ENCODE measurements around the gene SETD1A.
"Not testable (repeated sequence)": the region's sequence is repeated elsewhere in the genome, so short reads cannot be mapped to it uniquely, and the experiment has no call there.

Gene SETD1A

GRCh38 chr16:30930160-30930571 lies 27.4 kb upstream of the SETD1A start:
- no peak for DNase-seq

- DNase-seq: no peak
Measured at GRCh38 chr16:30931068-30931650, 26.4 kb upstream of the SETD1A start.

GRCh38 chr16:30934827-30935557 lies 22.6 kb upstream of the SETD1A start:
- peak; percentile 37 for DNase-seq

- DNase-seq: no peak
Measured at GRCh38 chr16:30937692-30938091, 19.9 kb upstream of the SETD1A start.

- DNase-seq: not testable (repeated sequence)
Measured at GRCh38 chr16:30939571-30939970, 18.0 kb upstream of the SETD1A start.

- DNase-seq: peak; percentile 73
Measured at GRCh38 chr16:30941600-30942425, 15.7 kb upstream of the SETD1A start.

GRCh38 chr16:30942426-30942806 lies 15.1 kb upstream of the SETD1A start:
- DNase-seq: no peak

GRCh38 chr16:30944352-30944751 lies 13.2 kb upstream of the SETD1A start:
- no peak for DNase-seq

- DNase-seq: no peak
Measured at GRCh38 chr16:30946671-30947540, 10.6 kb upstream of the SETD1A start.

GRCh38 chr16:30947541-30947858 lies 10.1 kb upstream of the SETD1A start:
- no peak for DNase-seq

- DNase-seq: no peak
Measured at GRCh38 chr16:30947859-30948666, 9.5 kb upstream of the SETD1A start.

- DNase-seq: peak; percentile 61
Measured at GRCh38 chr16:30948667-30949649, 8.6 kb upstream of the SETD1A start, which contains the start of gene ORAI3. Gene ORAI3 (plus strand): TSS chr16:30949068. CDS start chr16:30949290, 222 bp downstream.

- peak; percentile 47 for DNase-seq
Measured at GRCh38 chr16:30949650-30950515, 7.7 kb upstream of the SETD1A start.

- no peak for DNase-seq
Measured at GRCh38 chr16:30950516-30951065, 7.0 kb upstream of the SETD1A start.

- DNase-seq: no peak
Measured at GRCh38 chr16:30951193-30951592, 6.4 kb upstream of the SETD1A start.

- DNase-seq: no peak
Measured at GRCh38 chr16:30951750-30952149, 5.8 kb upstream of the SETD1A start.

GRCh38 chr16:30953111-30953510 lies 4.4 kb upstream of the SETD1A start:
- no peak for DNase-seq

- peak; percentile 68 for DNase-seq
Measured at GRCh38 chr16:30953511-30954124, 3.9 kb upstream of the SETD1A start.

GRCh38 chr16:30954993-30955392 lies 2.6 kb upstream of the SETD1A start:
- DNase-seq: no peak
